Activated CD8-positive, alpha-beta memory T cell treated with anti-CD3 and anti-CD28 coated beads, Interleukin-2, amount 10 ng/mL, durations not matched to agents 7 days and 5 days (primary cell): Measurements from ENCODE around the gene TCP11. TPM values are rescaled to one million over a fixed set of nuclear protein-coding genes. Genes with fewer than 3 reads are reported as not detected.
"Not testable (repeated sequence)": the region's sequence is repeated elsewhere in the genome, so short reads cannot be mapped to it uniquely, and the experiment has no call there.

Experiments
- ATAC-seq: fragments of 150-1000 bp; cut with Tn5 transposase; one replicate; pipeline ENCODE4 v1.10.0; 2021; ENCODE audit warnings: moderate library complexity
- CTCF ChIA-PET: fragments of 350-600 bp; sonication (Branson Sonifier 250); formaldehyde crosslinking; loops from one replicate; lab custom pipeline; 2021; ENCODE audit warnings: antibody characterized with exemption; lab: Charles Lee
- DNase-seq: peaks from one replicate; pipeline ENCODE4 v3.0.0-alpha.2; 2020
- H3K27ac Mint-ChIP-seq: one replicate; pipeline ENCODE4 v1.8.0; 2021; ENCODE audit warnings: mild to moderate bottlenecking, mixed read lengths
- H3K27me3 Mint-ChIP-seq: one replicate; pipeline ENCODE4 v1.8.0; 2021; ENCODE audit warnings: mixed read lengths
- H3K36me3 Mint-ChIP-seq: one replicate; pipeline ENCODE4 v1.8.0; 2021; ENCODE audit warnings: mild to moderate bottlenecking, mixed read lengths
- H3K4me1 Mint-ChIP-seq: one replicate; pipeline ENCODE4 v1.8.0; 2021; ENCODE audit warnings: mixed read lengths
- H3K4me3 Mint-ChIP-seq: one replicate; pipeline ENCODE4 v1.8.0; 2021; ENCODE audit warnings: mild to moderate bottlenecking, moderate library complexity, mixed read lengths
- H3K9me3 Mint-ChIP-seq: one replicate; pipeline ENCODE4 v1.8.0; 2022; ENCODE audit warnings: low read depth, mixed read lengths
- total RNA-seq, 2 experiments: library from RNA; stranded (reverse); gene quantifications; one replicate each; pipeline ENCODE4 v1.2.3, GENCODE V29; 2021

Gene TCP11
- total RNA-seq, 2 experiments from 2014 or later: not detected

GRCh38 chr6:35136185-35136584 lies 5.0 kb downstream of the TCP11 start:
- Mint-ChIP-seq H3K4me3 (no peak overlapping the region), H3K27me3 (peaks cover 33% of the 10 kb centered on the region), H3K36me3 (no peaks in the 10 kb centered on the region), H3K9me3 (no peaks in the 10 kb centered on the region), H3K4me1 (peaks cover 12% of the 10 kb centered on the region), H3K27ac (no peak overlapping the region)
- no peak for DNase-seq
- CTCF ChIA-PET: interaction anchor here (1.8 kb wide), 1 partner anchor 70 kb away, joined by 6 read pairs; no protein-coding TSS in a partner anchor
- ATAC-seq: no peak

- Mint-ChIP-seq H3K36me3 (no peaks in the 10 kb centered on the region), H3K9me3 (no peaks in the 10 kb centered on the region), H3K27me3 (peaks cover 43% of the 10 kb centered on the region), H3K27ac (no peak overlapping the region), H3K4me3 (no peak overlapping the region), H3K4me1 (no peaks in the 10 kb centered on the region)
- CTCF ChIA-PET: interaction anchor here (1.2 kb wide), 1 partner anchor 136 kb away, joined by 3 read pairs; no protein-coding TSS in a partner anchor
- ATAC-seq (no peak), DNase-seq (no peak)
Observed at GRCh38 chr6:35128496-35128895, 12.6 kb downstream of the TCP11 start.

GRCh38 chr6:35128042-35128441 lies 13.1 kb downstream of the TCP11 start:
- Mint-ChIP-seq H3K36me3 (no peaks in the 10 kb centered on the region), H3K27me3 (peaks cover 42% of the 10 kb centered on the region), H3K4me3 (no peak overlapping the region), H3K4me1 (no peaks in the 10 kb centered on the region), H3K27ac (no peak overlapping the region), H3K9me3 (no peaks in the 10 kb centered on the region)
- CTCF ChIA-PET: interaction anchor here (0.9 to 1.2 kb wide), 3 partner anchors 12 to 136 kb away, joined by 3 read pairs; no protein-coding TSS in a partner anchor
- ATAC-seq (no peak), DNase-seq (no peak)

- ATAC-seq (no peak), DNase-seq (no peak)
- no peaks in the 10 kb centered on the region for H3K36me3 Mint-ChIP-seq
Observed at GRCh38 chr6:35124356-35124755, 16.8 kb downstream of the TCP11 start.

GRCh38 chr6:35120746-35121145 lies 20.4 kb downstream of the TCP11 start:
- Mint-ChIP-seq H3K4me1 (no peaks in the 10 kb centered on the region), H3K9me3 (no peaks in the 10 kb centered on the region), H3K4me3 (no peak overlapping the region), H3K27me3 (peaks cover 11% of the 10 kb centered on the region), H3K36me3 (no peaks in the 10 kb centered on the region), H3K27ac (no peak overlapping the region)
- ATAC-seq (no peak), DNase-seq (no peak)
- CTCF ChIA-PET: no interaction called here

More at GRCh38 chr6:35124356-35124755, 16.8 kb downstream of the TCP11 start:
- H3K9me3 Mint-ChIP-seq: no peaks in the 10 kb centered on the region
- peaks cover 33% of the 10 kb centered on the region for H3K27me3 Mint-ChIP-seq
- no peaks in the 10 kb centered on the region for H3K4me1 Mint-ChIP-seq
- H3K27ac Mint-ChIP-seq: no peak overlapping the region
- H3K4me3 Mint-ChIP-seq: no peak overlapping the region
- CTCF ChIA-PET: no interaction called here

GRCh38 chr6:35108309-35108885 lies 32.7 kb downstream of the TCP11 start:
- Mint-ChIP-seq H3K27ac (no peak overlapping the region), H3K36me3 (peaks cover 5% of the 10 kb centered on the region), H3K4me3 (no peak overlapping the region), H3K9me3 (no peaks in the 10 kb centered on the region), H3K4me1 (peaks cover 6% of the 10 kb centered on the region), H3K27me3 (peaks cover 4% of the 10 kb centered on the region)
- CTCF ChIA-PET: interaction anchor here (0.7 kb wide), 1 partner anchor 43 kb away, joined by 5 read pairs; no protein-coding TSS in a partner anchor
- DNase-seq (no peak), ATAC-seq (no peak)

- DNase-seq, H3K36me3 Mint-ChIP-seq, H3K27me3 Mint-ChIP-seq, ATAC-seq, H3K27ac Mint-ChIP-seq, H3K4me3 Mint-ChIP-seq, H3K9me3 Mint-ChIP-seq, H3K4me1 Mint-ChIP-seq: not testable (repeated sequence)
- CTCF ChIA-PET: interaction anchor here (1.3 kb wide), 1 partner anchor 32 kb away, joined by 4 read pairs; no protein-coding TSS in a partner anchor
Observed at GRCh38 chr6:35107761-35108160, 33.4 kb downstream of the TCP11 start.

GRCh38 chr6:35107208-35107607 lies 33.9 kb downstream of the TCP11 start:
- not testable (repeated sequence) for ATAC-seq

GRCh38 chr6:35106061-35106460 lies 35.1 kb downstream of the TCP11 start:
- not testable (repeated sequence) for DNase-seq, ATAC-seq, H3K27ac Mint-ChIP-seq, H3K9me3 Mint-ChIP-seq, H3K4me3 Mint-ChIP-seq, H3K4me1 Mint-ChIP-seq, H3K36me3 Mint-ChIP-seq
- CTCF ChIA-PET: interaction anchor here (0.5 to 1.3 kb wide), 2 partner anchors 8 to 450 kb away, joined by 3 read pairs; no protein-coding TSS in a partner anchor
- peaks cover 12% of the 10 kb centered on the region for H3K27me3 Mint-ChIP-seq

More at GRCh38 chr6:35107208-35107607, 33.9 kb downstream of the TCP11 start:
- DNase-seq, H3K27ac Mint-ChIP-seq, H3K4me3 Mint-ChIP-seq, H3K36me3 Mint-ChIP-seq, H3K9me3 Mint-ChIP-seq, H3K4me1 Mint-ChIP-seq: not testable (repeated sequence)
- CTCF ChIA-PET: interaction anchor here (1.3 kb wide), 2 partner anchors 9 to 33 kb away, joined by 3 to 4 read pairs; no protein-coding TSS in a partner anchor
- H3K27me3 Mint-ChIP-seq: peaks cover 12% of the 10 kb centered on the region

GRCh38 chr6:35105078-35105477 lies 36.1 kb downstream of the TCP11 start:
- Mint-ChIP-seq H3K36me3 (peaks cover 4% of the 10 kb centered on the region), H3K27ac (no peak overlapping the region), H3K27me3 (peaks cover 12% of the 10 kb centered on the region), H3K9me3 (no peaks in the 10 kb centered on the region), H3K4me1 (peaks cover 6% of the 10 kb centered on the region), H3K4me3 (no peak overlapping the region)
- ATAC-seq: no peak
- no peak for DNase-seq
- CTCF ChIA-PET: no interaction called here

GRCh38 chr6:35099116-35099515 lies 42.0 kb downstream of the TCP11 start:
- Mint-ChIP-seq H3K4me3 (no peak overlapping the region), H3K4me1 (no peaks in the 10 kb centered on the region), H3K27me3 (peaks cover 35% of the 10 kb centered on the region), H3K36me3 (no peaks in the 10 kb centered on the region), H3K9me3 (no peaks in the 10 kb centered on the region), H3K27ac (no peak overlapping the region)
- CTCF ChIA-PET: no interaction called here
- no peak for ATAC-seq
- DNase-seq: no peak

- Mint-ChIP-seq H3K9me3 (no peaks in the 10 kb centered on the region), H3K36me3 (no peaks in the 10 kb centered on the region), H3K4me1 (no peaks in the 10 kb centered on the region), H3K27ac (no peak overlapping the region), H3K27me3 (peaks cover 27% of the 10 kb centered on the region), H3K4me3 (no peak overlapping the region)
- ATAC-seq (no peak), DNase-seq (no peak)
- CTCF ChIA-PET: interaction anchor here (0.8 kb wide), 1 partner anchor 9 kb away, joined by 3 read pairs; no protein-coding TSS in a partner anchor
Observed at GRCh38 chr6:35096129-35096862, 44.8 kb downstream of the TCP11 start.

- peaks cover 2% of the 10 kb centered on the region for H3K4me1 Mint-ChIP-seq
- ATAC-seq (no peak), DNase-seq (no peak)
- no peak overlapping the region for H3K27ac Mint-ChIP-seq
- no peaks in the 10 kb centered on the region for H3K9me3 Mint-ChIP-seq
- H3K27me3 Mint-ChIP-seq: peaks cover 24% of the 10 kb centered on the region
- CTCF ChIA-PET: no interaction called here
- no peaks in the 10 kb centered on the region for H3K36me3 Mint-ChIP-seq
- no peak overlapping the region for H3K4me3 Mint-ChIP-seq
Observed at GRCh38 chr6:35094183-35094582, 47.0 kb downstream of the TCP11 start.
